HepG2 (cell line): ENCODE measurements around the gene CYP4F8. TPM values are rescaled to one million over a fixed set of nuclear protein-coding genes. Genes with fewer than 3 reads are reported as not detected.
"Not testable (repeated sequence)": the region's sequence is repeated elsewhere in the genome, so short reads cannot be mapped to it uniquely, and the experiment has no call there.

Experiments
- ATAC-seq: fragments of 200-7000 bp; cut with Tn5 transposase; 3 replicates; pipeline ENCODE4 v1.9.1; 2020; ENCODE audit warnings: mild to moderate bottlenecking, moderate library complexity
- BruUV-seq: library from RNA; stranded (reverse); fragments of 400-500 nt; replicated peaks from 2 replicates; lab custom pipeline; 2021; lab: Mats Ljungman, UMichigan
- CTCF ChIA-PET: fragments of 300-600 bp; formaldehyde crosslinking; extraction: SDS; loops from one replicate; lab custom pipeline; 2021; ENCODE audit warnings: low total read pairs, inconsistent platforms, low intra/inter-chr PET ratio; lab: Yijun Ruan, JAX
- POLR2A ChIA-PET: fragments of 350-600 bp; sonication (Branson Sonifier 250); formaldehyde crosslinking; loops from one replicate; lab custom pipeline; 2020; ENCODE audit warnings: antibody characterized with exemption, inconsistent platforms; lab: Yijun Ruan, JAX
- DNase-seq: peaks from one replicate; pipeline ENCODE4 v3.0.0-alpha.2; 2015; ENCODE audit warnings: low spot score
- FAIRE-seq: peaks from 3 replicates; lab custom pipeline; 2011; peaks lifted over from hg19 to GRCh38; lab: Jason Lieb, UNC
- H2AFZ ChIP-seq: one replicate; pipeline ENCODE4 v1.6.1; 2011; ENCODE audit warnings: low read length, inconsistent platforms
- H3K27ac ChIP-seq: fragments of 300-600 bp; 3 replicates; pipeline ENCODE4 v1.8.0; 2011; ENCODE audit warnings: mixed run types, mild to moderate bottlenecking, mixed read lengths, low read length, inconsistent platforms; ENCODE audit not compliant: insufficient read depth; ENCODE audit errors: extremely low read length
- H3K27me3 ChIP-seq, 2 experiments: fragments of 200-600 bp in 1 of 2; 2 replicates in 1 of 2; 3 replicates in 1 of 2; pipeline versions ENCODE4 v1.6.0 to v1.8.0; 2011; ENCODE audit warnings: low read length in 2 of 2, mild to moderate bottlenecking in 2 of 2, moderate library complexity in 2 of 2, inconsistent platforms in 1 of 2; ENCODE audit not compliant: insufficient read depth in 2 of 2, control insufficient read depth in 1 of 2
- H3K36me3 ChIP-seq, 2 experiments: fragments of 200-600 bp in 1 of 2; replicated peaks in 1 of 2; 2 replicates in 1 of 2; 3 replicates in 1 of 2; pipeline versions ENCODE4 v1.5.1 to v1.8.0; 2011; ENCODE audit warnings: low read length in 2 of 2, inconsistent platforms in 1 of 2; ENCODE audit not compliant: insufficient read depth in 2 of 2, control insufficient read depth in 1 of 2
- H3K4me1 ChIP-seq: 2 replicates; pipeline ENCODE4 v1.5.1; 2012; ENCODE audit warnings: low read length, inconsistent platforms; ENCODE audit not compliant: insufficient read depth
- H3K4me2 ChIP-seq: 2 replicates; pipeline ENCODE4 v1.6.0; 2011; ENCODE audit warnings: low read depth, low read length, inconsistent platforms
- H3K4me3 ChIP-seq, 3 experiments: fragments of 200-600 bp in 1 of 3; sonication (generic), shearing (Covaris generic) in 1 of 3; replicated peaks in 1 of 3; 2 replicates each; pipeline ENCODE4 v1.5.1; 2011 to 2016; ENCODE audit warnings: low read length in 3 of 3, inconsistent platforms in 2 of 3, low read depth in 2 of 3, mild to moderate bottlenecking in 2 of 3, control low read depth in 1 of 3, mixed read lengths in 1 of 3; ENCODE audit not compliant: insufficient read depth in 1 of 3
- H3K79me2 ChIP-seq: one replicate; pipeline ENCODE4 v1.6.1; 2011; ENCODE audit warnings: low read length, inconsistent platforms; ENCODE audit not compliant: insufficient read depth
- H3K9ac ChIP-seq: 2 replicates; pipeline ENCODE4 v1.6.0; 2011; ENCODE audit warnings: mild to moderate bottlenecking, low read depth, low read length, inconsistent platforms; ENCODE audit not compliant: insufficient read depth
- H3K9me3 ChIP-seq: 2 replicates; pipeline ENCODE4 v1.5.1; 2012; ENCODE audit warnings: mild to moderate bottlenecking, low read length
- H4K20me1 ChIP-seq: 2 replicates; pipeline ENCODE4 v1.6.0; 2011; ENCODE audit warnings: inconsistent platforms, mild to moderate bottlenecking, low read length, moderate library complexity; ENCODE audit not compliant: insufficient read depth
- PAWR ChIP-seq: sonication (generic); formaldehyde crosslinking; IDR thresholded peaks from 2 replicates; pipeline ENCODE4 v1.4.0; 2020; ENCODE audit warnings: missing genetic modification reagents, mild to moderate bottlenecking, borderline replicate concordance
- PCBP1 ChIP-seq: fragments of 200-400 bp; formaldehyde crosslinking; IDR thresholded peaks from 2 replicates; pipeline ENCODE4 v1.6.1; 2017; ENCODE audit warnings: mild to moderate bottlenecking, low read depth, low read length, borderline replicate concordance
- SALL2 ChIP-seq: sonication (generic); formaldehyde crosslinking; IDR thresholded peaks from 2 replicates; pipeline ENCODE4 v1.8.1; 2023; ENCODE audit warnings: mild to moderate bottlenecking, missing genetic modification reagents, inconsistent platforms
- TCF7 ChIP-seq: sonication (generic); IDR thresholded peaks from 2 replicates; pipeline ENCODE4 v1.6.1; 2016; ENCODE audit warnings: antibody characterized with exemption, low read depth
- ZFP1 ChIP-seq: IDR thresholded peaks from 2 replicates; pipeline ENCODE4 v1.6.1; 2016
- ZMYM3 ChIP-seq: sonication (generic); formaldehyde crosslinking; IDR thresholded peaks from 2 replicates; pipeline ENCODE4 v1.5.1; 2020; ENCODE audit warnings: mild to moderate bottlenecking, missing genetic modification reagents
- ZNF225 ChIP-seq: sonication (generic); formaldehyde crosslinking; IDR thresholded peaks from 2 replicates; pipeline ENCODE4 v1.4.0; 2020; ENCODE audit warnings: mild to moderate bottlenecking, missing genetic modification reagents
- ZNF296 ChIP-seq: sonication (generic); formaldehyde crosslinking; conservative IDR thresholded peaks from 2 replicates; pipeline ENCODE4 v1.5.0; 2020; ENCODE audit warnings: mild to moderate bottlenecking, missing genetic modification reagents
- ZNF329 ChIP-seq: sonication (generic); formaldehyde crosslinking; IDR thresholded peaks from 2 replicates; pipeline ENCODE4 v1.9.0; 2021; ENCODE audit warnings: low read depth, mild to moderate bottlenecking, missing genetic modification reagents
- WGBS: methylation state at CpG from one replicate; pipeline ENCODE4 v1.1.6; 2017; ENCODE audit warnings: low lambda C conversion rate; 5-methylcytosine and 5-hydroxymethylcytosine counted together
- in situ Hi-C: cut with HindIII; loops from 2 replicates; pipeline ENCODE4 v1.10.0; 2017; ENCODE audit warnings: low pct_unique_long_range_greater_than_20kb; ENCODE audit not compliant: extremely low pct_ligation_motif_present
- intact Hi-C: fragments of 100-400 bp; cut with micrococcal nuclease; formaldehyde crosslinking; loops from one replicate; pipeline ENCODE4 v1.10.0; 2022; ENCODE audit not compliant: unreplicated experiment
- polyA plus RNA-seq, 8 experiments: library from polyadenylated mRNA; depleted of rRNA in 3 of 8; stranded (reverse) in 7 of 8; unstranded in 1 of 8; fragments of >200 nt; fragmentation: Illumina TruSeq in 4 of 8; extraction: Trizol in 4 of 8; gene quantifications; 2 replicates each; pipeline versions ENCODE4 v1.2.1 to v1.2.3, GENCODE V29; 2011 to 2016; ENCODE audit warnings: low read depth in 4 of 8, missing spikeins in 1 of 8, mixed read lengths in 1 of 8; ENCODE audit not compliant: insufficient read depth in 1 of 8
- total RNA-seq, 5 experiments: library from RNA; depleted of rRNA; stranded (reverse); fragments of >200 nt; fragmentation: Illumina TruSeq; extraction: Trizol; gene quantifications; 2 replicates each; pipeline ENCODE4 v1.2.3, GENCODE V29; 2016; ENCODE audit warnings: low read depth in 1 of 5

Gene CYP4F8
- total and polyA plus RNA-seq, 2 of the 13 experiments (the other 11 are each of a cell fraction or from before 2014, with no cell fraction given), result not detected

DNA sequence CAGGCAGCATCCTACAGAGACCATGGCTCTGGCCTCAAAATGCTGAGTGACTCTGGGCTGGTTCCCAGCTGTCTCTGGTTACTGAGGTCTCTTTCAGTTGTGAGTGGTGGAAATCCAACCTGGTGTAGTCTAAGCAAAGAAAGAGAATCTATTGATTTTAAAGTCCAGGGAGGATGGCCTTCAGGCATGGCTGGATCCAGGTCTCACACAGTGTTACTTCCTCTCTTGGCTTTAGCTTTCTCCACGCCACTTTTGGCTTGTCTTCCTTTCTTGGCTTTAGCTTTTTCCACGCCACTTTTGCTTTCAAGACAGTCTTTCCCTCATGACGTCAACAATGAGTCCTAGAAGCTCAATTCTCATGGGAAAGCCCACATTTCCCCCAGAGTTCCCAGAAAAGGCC is 29.8 kb downstream of the CYP4F8 start (continued):
- no peak for TF ChIP-seq ZNF225 (CRISPR knock-in tag)
- TF ChIP-seq PAWR, result no peak
- no peak for TF ChIP-seq ZNF296 (CRISPR knock-in tag)
- no peak for TF ChIP-seq SALL2 (CRISPR knock-in tag)
- peak; percentile 99 for TF ChIP-seq ZNF329

DNA sequence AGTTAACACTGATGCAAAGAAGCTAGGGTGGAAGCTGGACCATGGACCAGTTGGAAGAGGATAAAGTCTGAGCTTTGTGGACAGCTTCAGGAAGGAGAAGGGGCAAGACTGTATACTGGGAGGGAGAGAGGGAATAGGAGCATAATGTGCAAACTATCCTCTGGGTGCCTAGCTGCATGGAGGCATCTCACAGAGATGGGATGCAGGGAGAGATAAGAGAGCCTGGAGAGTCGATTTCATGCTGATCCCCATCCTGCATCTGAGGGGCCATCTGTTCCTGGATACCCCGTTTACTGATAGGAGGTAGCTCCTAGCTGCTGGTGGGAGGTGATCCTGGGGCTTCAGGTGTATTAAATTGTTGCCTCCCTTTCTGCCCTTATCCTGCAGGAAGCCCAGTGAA is 34.5 kb downstream of the CYP4F8 start:
- 100% methylated on average over 1 of the region's 2 CpGs for WGBS
- peaks cover 5 to 25% of the 10 kb centered on the region in 2 experiments; a peak in 4 of 5 replicates for H3K36me3 ChIP-seq
- ChIA-PET POLR2A (interaction anchor here (1.0 to 2.8 kb wide), 3 partner anchors 15 to 23 kb away, joined by 3 to 11 read pairs (median 3); partner anchors contain the start of gene CYP4F12), CTCF (no interaction called here)
- peaks cover 24% of the 10 kb centered on the region for H3K4me1 ChIP-seq
- H3K9ac ChIP-seq, result no peak overlapping the region
- ATAC-seq (no peak), DNase-seq (no peak), FAIRE-seq (no peak)
- no peak overlapping the region for H2AFZ ChIP-seq
- H3K9me3 ChIP-seq, result no peaks in the 10 kb centered on the region
- in situ Hi-C loops (loop anchor here (25.0 kb wide), 1 partner anchor 513 kb away; the partner anchor contains the start of gene CIB3), intact Hi-C loops (no loop called here)
- no peaks in the 10 kb centered on the region for H3K27me3 ChIP-seq
- peaks cover 15% of the 10 kb centered on the region for H3K79me2 ChIP-seq
- H3K4me3 ChIP-seq, result no peak overlapping the region
- H4K20me1 ChIP-seq, result no peaks in the 10 kb centered on the region; the same call in 1 of the 2 replicates
- TF ChIP-seq ZFP1 (CRISPR knock-in tag), result no peak
- no peak for TF ChIP-seq PCBP1
- TF ChIP-seq TCF7, result no peak
- TF ChIP-seq ZMYM3 (CRISPR knock-in tag), result no peak
- no peak overlapping the region for H3K27ac ChIP-seq
- no TSS peak for BruUV-seq
- H3K4me2 ChIP-seq, result no peak overlapping the region

DNA sequence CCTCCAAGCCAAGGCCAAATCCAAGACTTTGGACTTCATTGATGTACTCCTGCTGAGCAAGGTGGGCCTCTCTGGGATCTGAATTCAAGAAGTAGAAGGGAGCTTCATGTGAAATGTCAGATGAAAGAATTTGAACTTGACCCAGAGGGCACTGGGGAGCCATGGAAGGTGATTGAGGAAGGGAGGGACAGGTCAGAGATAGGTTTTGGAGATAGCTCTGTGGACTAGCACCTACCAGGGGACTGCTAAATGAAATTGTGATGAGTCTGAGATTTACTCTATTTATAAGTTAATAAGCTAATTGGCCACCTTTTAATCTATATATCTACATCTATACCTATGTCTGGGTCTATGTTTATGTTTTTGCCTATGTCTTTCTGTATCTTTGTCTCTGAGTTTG is 35.1 kb downstream of the CYP4F8 start:
- peaks cover 18% of the 10 kb centered on the region for H3K4me1 ChIP-seq
- H4K20me1 ChIP-seq, H3K79me2 ChIP-seq, ATAC-seq, CTCF ChIA-PET, intact Hi-C loops, BruUV-seq, H3K9me3 ChIP-seq, H3K4me3 ChIP-seq, FAIRE-seq, H3K9ac ChIP-seq, H3K27me3 ChIP-seq, DNase-seq, H3K4me2 ChIP-seq, H2AFZ ChIP-seq, H3K27ac ChIP-seq, in situ Hi-C loops: not testable (repeated sequence)
- POLR2A ChIA-PET, result interaction anchor here (2.8 kb wide), 1 partner anchor 23 kb away, joined by 11 read pairs; the partner anchor contains the start of gene CYP4F12
- H3K36me3 ChIP-seq, result peaks cover 5 to 25% of the 10 kb centered on the region in 2 experiments; a peak in 4 of 5 replicates
